K562 (cell line): ENCODE results near the gene DMBT1.

Experiments
- ARID4B ChIP-seq: sonication (generic); formaldehyde crosslinking; IDR thresholded peaks from 2 replicates; pipeline ENCODE4 v1.8.0; 2022; ENCODE audit warnings: mild to moderate bottlenecking, missing genetic modification reagents
- JUNB ChIP-seq: fragments of 450-650 bp; formaldehyde crosslinking; conservative IDR thresholded peaks from 2 replicates; pipeline ENCODE4 v1.4.0; 2020; ENCODE audit warnings: mild to moderate bottlenecking
- MAZ ChIP-seq, 2 experiments: fragments of 450-650 bp in 1 of 2; sonication (generic) in 1 of 2; formaldehyde crosslinking; IDR thresholded peaks in 1 of 2; conservative IDR thresholded peaks in 1 of 2; 2 replicates each; pipeline versions ENCODE4 v1.4.0 to v1.5.0; 2020; ENCODE audit warnings: mild to moderate bottlenecking in 1 of 2, missing genetic modification reagents in 1 of 2
- NR1H2 ChIP-seq: sonication (generic); formaldehyde crosslinking; IDR thresholded peaks from 2 replicates; pipeline ENCODE4 v1.4.0; 2020; ENCODE audit warnings: mild to moderate bottlenecking, missing genetic modification reagents
- POLR2A ChIP-seq: fragments of 450-650 bp; conservative IDR thresholded peaks from 2 replicates; pipeline ENCODE4 v1.6.1; 2016
- PRMT5 ChIP-seq: sonication (generic); formaldehyde crosslinking; IDR thresholded peaks from 2 replicates; pipeline ENCODE4 v1.5.0; 2020; ENCODE audit warnings: missing genetic modification reagents
- STAT6 ChIP-seq: sonication (generic); formaldehyde crosslinking; IDR thresholded peaks from 2 replicates; pipeline ENCODE4 v1.8.1; 2023; ENCODE audit warnings: mild to moderate bottlenecking, missing genetic modification reagents
- ZFP30 ChIP-seq: fragments of 250-450 bp; sonication (Bioruptor Pico); IDR thresholded peaks from 2 replicates; pipeline ENCODE4 v1.8.0; 2022; ENCODE audit warnings: moderate library complexity, mild to moderate bottlenecking, inconsistent platforms, borderline replicate concordance
- ZNF133 ChIP-seq: fragments of 250-450 bp; sonication (Bioruptor Pico); IDR thresholded peaks from 2 replicates; pipeline ENCODE4 v1.4.0; 2020; ENCODE audit warnings: mild to moderate bottlenecking
- ZNF146 ChIP-seq: IDR thresholded peaks from one replicate; pipeline ENCODE4 v1.6.1; 2018; ENCODE audit warnings: missing compliant biosample characterization; ENCODE audit not compliant: unreplicated experiment
- ZNF274 ChIP-seq: IDR thresholded peaks from 2 replicates; pipeline ENCODE4 v1.6.1; 2011; ENCODE audit warnings: low read depth, mild to moderate bottlenecking, low read length, moderate library complexity, borderline replicate concordance
- ZNF318 ChIP-seq, 2 experiments: fragments of 450-650 bp; IDR thresholded peaks; 2 replicates each; pipeline ENCODE4 v1.6.1; 2016; ENCODE audit warnings: mild to moderate bottlenecking in 2 of 2, borderline replicate concordance in 1 of 2, low read depth in 1 of 2, moderate library complexity in 1 of 2

- TF ChIP-seq MAZ (CRISPR knock-in tag; conservative IDR thresholded peaks at IDR 0.05 in 1 of 2, IDR thresholded peaks at IDR 0.05 in 1 of 2) (no peak), ZNF318 (IDR thresholded peaks at IDR 0.05; ENCODE audit: borderline replicate concordance in 1 of 2, low read depth in 1 of 2) (no peak), ARID4B (CRISPR knock-in tag) (no peak), JUNB (CRISPR knock-in tag) (no peak), NR1H2 (CRISPR knock-in tag) (no peak), ZNF274 (no peak), ZFP30 (CRISPR knock-in tag) (no peak), POLR2A (no peak), STAT6 (no peak), ZNF146 (CRISPR knock-in tag) (no peak), PRMT5 (CRISPR knock-in tag) (no peak), ZNF133 (CRISPR knock-in tag) (no peak)
These were observed 76.8 kb downstream of the DMBT1 start for GRCh38 chr10:122637376-122637775.
